Neural progenitor cell (in vitro differentiated cells): ENCODE data around the gene TYMP.

Experiments used
- CTCF ChIP-seq: fragments of 200-600 bp; sonication (generic); IDR thresholded peaks from 2 replicates; pipeline ENCODE4 v1.5.1; 2017; ENCODE audit warnings: antibody characterized with exemption, mild to moderate bottlenecking
- EZH2 ChIP-seq: fragments of 200-600 bp; sonication (generic); IDR thresholded peaks from 2 replicates; pipeline ENCODE4 v1.6.1; 2017; ENCODE audit warnings: antibody characterized with exemption, mild to moderate bottlenecking, moderate library complexity
- EZH2phosphoT487 ChIP-seq: fragments of 200-600 bp; sonication (generic); IDR thresholded peaks from 2 replicates; pipeline ENCODE4 v1.6.1; 2017; ENCODE audit warnings: antibody characterized with exemption

DNA sequence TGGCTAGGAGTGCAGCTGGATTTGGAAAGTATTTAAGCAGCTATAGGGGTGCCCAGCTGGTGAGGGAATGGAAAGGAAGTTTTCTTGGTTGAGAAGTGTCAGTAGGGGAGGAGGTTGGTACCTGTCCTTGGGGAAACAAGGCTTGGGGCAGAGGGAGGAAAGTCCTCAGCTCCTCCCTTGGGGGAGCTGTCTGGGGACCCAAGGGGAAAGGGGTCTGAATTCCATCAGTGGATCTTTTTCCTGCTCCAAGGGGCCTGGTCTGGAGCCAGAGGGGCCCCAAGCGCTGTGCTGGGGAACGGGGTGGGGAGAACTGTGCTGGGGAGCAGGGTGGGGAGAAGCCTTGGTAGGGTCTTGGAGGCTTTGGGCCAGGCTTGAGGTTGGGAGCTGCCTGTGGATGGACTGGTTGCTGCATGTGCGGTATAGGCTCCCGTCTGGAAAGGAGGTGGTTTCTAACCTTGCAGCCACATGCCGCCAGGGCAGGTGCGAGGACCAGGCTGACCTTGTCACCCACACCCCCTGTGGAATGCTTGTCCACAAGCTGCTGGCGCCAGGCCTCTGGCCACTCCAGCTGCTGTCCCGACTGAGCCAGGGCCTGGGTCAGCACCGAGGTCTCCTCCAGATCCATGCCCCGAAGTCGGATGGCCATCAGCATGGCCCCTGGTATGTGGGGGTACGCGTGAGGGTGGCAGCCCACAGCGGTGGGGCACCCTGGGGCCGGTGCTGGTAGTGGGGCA lies 963 bp downstream of the TYMP start:
- no peak for TF ChIP-seq EZH2
- no peak for TF ChIP-seq CTCF
- TF ChIP-seq EZH2phosphoT487: no peak
